Measurements from ENCODE around the gene GHSR.

GRCh38 chr3:172438186-172438585 is 10.1 kb downstream of the GHSR start:
- no peak for TF ChIP-seq CTCF (IDR thresholded peaks at IDR 0.05)
- TF ChIP-seq POLR2A (IDR thresholded peaks at IDR 0.05) = no peak
